ENCODE results near the gene FCF1.

FCF1 gene

GRCh38 chr14:74784634-74785033 is 71.7 kb downstream of the FCF1 start:
- no peak for DNase-seq

- no peak for DNase-seq
Observed at GRCh38 chr14:74785056-74785613, 72.2 kb downstream of the FCF1 start.

- no peak for DNase-seq
Observed at GRCh38 chr14:74786796-74787315, 73.9 kb downstream of the FCF1 start.

Data from hippocampal formation (tissue), 2 donors.